Esophagus muscularis mucosa (tissue), 3 donors: ENCODE measurements around the gene CXCL5.

ENCODE experiments used
- CTCF ChIP-seq, 3 experiments: fragments of 200-600 bp in 2 of 3; fragments of 450-650 bp in 1 of 3; sonication (generic) in 2 of 3; IDR thresholded peaks; one replicate each; pipeline ENCODE4 v1.5.1; 2017 to 2019; ENCODE audit warnings: antibody characterized with exemption in 3 of 3, mild to moderate bottlenecking in 2 of 3, moderate library complexity in 1 of 3
- POLR2A ChIP-seq: fragments of 450-650 bp; IDR thresholded peaks from one replicate; pipeline ENCODE4 v1.6.1; 2017; ENCODE audit warnings: antibody characterized with exemption, moderate library complexity, mild to moderate bottlenecking, low read depth
- POLR2AphosphoS5 ChIP-seq, 2 donors: sonication (generic); formaldehyde crosslinking; IDR thresholded peaks; one replicate each; pipeline ENCODE4 v1.6.1; 2017; ENCODE audit warnings: antibody characterized with exemption in 2 of 2

- TF ChIP-seq POLR2A = no peak
- TF ChIP-seq CTCF (IDR thresholded peaks at IDR 0.05) = no peak
- TF ChIP-seq POLR2AphosphoS5 (IDR thresholded peaks at IDR 0.05) = no peak
Observed at GRCh38 chr4:74038086-74038424, 39.6 kb upstream of the CXCL5 start.
